C4-2B (cell line): ENCODE results near the gene BAIAP3.

Experiments used
- CTCF ChIP-seq: fragments of 450-650 bp; conservative IDR thresholded peaks from 2 replicates; pipeline ENCODE4 v1.5.1; 2017; ENCODE audit warnings: mild to moderate bottlenecking
- ZFX ChIP-seq: fragments of 450-650 bp; IDR thresholded peaks from 2 replicates; pipeline ENCODE4 v1.6.1; 2017

- TF ChIP-seq CTCF (no peak), ZFX (no peak)
Measured at GRCh38 chr16:1354815-1355540, 21.5 kb downstream of the BAIAP3 start.
